Nucleus accumbens (tissue), 56 donors: ENCODE measurements around the gene SUPT20HL2.
A peak's percentile ranks its signal among the peaks of the same experiment; 100 is the strongest.
"Not testable (repeated sequence)": the region's sequence is repeated elsewhere in the genome, so short reads cannot be mapped to it uniquely, and the experiment has no call there.

Source experiments
- DNase-seq, 56 donors: peaks; one replicate each; lab custom pipeline; 2025; lab: John Stamatoyannopoulos, UW

Gene SUPT20HL2

DNA sequence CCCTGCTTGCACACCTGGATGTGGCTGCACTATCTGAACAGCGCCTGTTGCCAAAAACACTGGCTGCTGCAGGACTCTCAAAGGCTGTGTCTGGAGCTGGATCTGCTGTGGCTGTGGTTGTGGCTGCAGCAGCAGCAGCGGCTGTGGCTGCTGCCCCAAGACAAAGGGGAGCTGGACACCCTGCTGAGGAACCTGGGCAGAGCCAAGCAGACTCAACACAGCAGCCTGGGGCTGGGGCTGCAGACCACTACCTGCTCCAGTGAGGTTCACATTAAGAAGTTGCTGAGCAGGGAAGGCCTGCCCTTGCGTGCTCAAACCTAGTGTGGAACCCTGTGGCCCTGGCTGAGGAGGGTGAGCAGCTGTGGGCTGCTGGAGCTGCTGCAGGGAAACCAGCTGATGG lies 3.0 kb downstream of the SUPT20HL2 start:
- peak in 1 of 56 donors; percentile 7 for DNase-seq

DNA sequence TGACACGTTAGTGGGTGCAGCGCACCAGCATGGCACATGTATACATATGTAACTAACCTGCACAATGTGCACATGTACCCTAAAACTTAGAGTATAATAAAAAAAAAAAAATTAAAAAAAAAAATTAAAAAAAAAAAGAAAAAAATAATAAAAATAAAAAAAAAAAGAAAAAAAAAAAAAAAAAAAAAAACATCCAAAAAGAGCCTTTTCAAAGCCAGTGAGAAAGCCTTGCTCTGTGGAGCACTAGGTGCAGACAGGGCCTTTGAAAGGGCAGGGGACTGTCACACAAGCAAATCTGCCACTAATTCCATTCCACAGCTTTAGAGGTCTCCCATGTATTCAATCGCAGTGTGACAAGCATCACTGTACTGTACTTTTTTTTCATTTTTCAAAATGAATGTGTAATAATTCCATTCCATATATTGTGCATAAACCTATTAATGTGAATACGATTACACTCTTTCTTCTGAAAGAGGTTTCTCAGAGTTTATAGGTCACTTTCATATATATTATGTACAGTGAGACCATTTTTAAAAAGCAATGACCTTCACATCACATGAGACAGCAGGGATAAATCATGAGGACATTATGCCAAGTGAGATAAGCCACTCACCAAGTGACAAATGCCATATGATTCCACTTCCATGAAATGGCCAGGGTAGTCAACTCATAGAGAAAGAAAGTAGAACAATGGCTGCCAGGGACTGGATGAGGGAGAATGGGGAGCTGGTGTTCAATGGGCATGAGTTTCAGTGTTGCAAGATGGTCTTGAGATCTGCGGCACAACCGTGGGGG lies 4.1 kb downstream of the SUPT20HL2 start:
- not testable (repeated sequence) for DNase-seq

DNA sequence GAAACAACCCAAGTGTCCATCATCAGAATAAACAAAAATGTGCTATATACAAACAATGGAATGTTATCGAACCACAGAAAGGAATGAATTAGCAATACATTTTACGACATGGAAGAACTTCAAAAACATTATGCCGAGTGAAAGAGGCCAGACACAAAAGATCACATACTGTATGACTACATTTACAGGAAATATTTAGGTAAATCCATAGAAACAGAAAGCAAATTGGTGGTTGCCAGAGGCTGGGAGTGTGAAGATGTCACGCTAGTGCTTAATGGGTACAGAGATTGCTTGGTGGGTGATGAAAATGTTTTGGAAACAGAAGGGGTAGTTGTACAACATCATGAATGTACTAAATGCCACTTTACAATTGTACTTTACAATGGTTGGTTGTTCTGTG lies 5.1 kb downstream of the SUPT20HL2 start:
- DNase-seq: not testable (repeated sequence)

DNA sequence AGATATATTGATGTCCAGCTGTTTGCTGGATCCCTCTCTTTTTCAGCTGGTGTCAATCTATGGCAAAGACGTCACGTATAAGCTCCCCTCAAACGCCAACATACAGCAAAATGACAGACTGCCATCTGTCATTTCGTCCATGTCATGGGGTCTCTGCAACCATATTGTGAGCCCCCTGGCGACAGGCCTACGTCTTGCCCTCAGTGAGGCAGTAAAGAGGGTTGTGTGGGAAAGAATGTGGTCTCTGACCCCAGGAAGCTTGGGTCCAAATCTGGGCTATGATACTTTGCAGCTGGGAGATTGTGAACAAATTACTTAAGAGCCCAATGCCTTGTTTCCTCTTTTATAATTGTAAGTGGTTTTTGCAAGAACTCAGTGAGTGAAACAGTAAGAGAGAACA lies 7.4 kb downstream of the SUPT20HL2 start:
- DNase-seq: no peak

DNA sequence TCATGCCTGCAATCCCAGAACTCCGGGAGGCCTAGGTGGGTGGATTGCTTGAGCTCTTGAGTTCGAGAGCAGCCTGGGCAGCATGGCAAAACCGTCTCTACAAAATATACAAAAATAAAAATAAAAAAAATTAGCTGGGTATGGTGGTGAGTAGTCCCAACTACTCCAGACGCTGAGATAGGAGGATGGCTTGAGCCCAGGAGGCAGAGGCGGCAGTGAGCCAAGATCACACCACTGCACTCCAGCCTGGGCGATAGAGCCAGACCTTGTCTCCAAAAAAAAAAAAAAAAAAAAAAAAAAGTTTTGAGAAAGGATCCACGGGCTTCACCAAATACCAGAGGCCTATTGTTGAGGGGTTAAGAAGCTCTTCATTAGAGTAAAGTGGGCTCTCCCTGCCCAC lies 8.0 kb downstream of the SUPT20HL2 start:
- DNase-seq: no peak

DNA sequence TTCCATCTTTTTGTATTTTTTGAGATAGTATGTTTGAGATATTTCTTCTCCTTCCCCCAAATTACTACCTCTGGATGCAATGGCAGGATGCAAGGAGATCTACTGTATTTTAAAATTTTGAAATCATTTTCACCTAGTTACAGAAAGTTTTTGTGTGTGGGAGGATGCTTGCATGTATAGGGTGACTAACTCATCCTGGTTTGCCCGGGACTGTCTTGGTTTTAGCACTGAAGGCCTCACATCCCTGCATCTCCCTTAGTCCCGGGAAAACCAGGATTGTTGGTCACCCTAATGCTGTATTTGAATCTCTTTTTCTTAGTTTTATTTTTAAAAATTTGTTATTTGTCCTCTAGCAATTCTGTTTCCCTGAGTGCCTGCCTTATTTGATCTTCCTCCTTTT lies 12.1 kb downstream of the SUPT20HL2 start:
- no peak for DNase-seq

DNA sequence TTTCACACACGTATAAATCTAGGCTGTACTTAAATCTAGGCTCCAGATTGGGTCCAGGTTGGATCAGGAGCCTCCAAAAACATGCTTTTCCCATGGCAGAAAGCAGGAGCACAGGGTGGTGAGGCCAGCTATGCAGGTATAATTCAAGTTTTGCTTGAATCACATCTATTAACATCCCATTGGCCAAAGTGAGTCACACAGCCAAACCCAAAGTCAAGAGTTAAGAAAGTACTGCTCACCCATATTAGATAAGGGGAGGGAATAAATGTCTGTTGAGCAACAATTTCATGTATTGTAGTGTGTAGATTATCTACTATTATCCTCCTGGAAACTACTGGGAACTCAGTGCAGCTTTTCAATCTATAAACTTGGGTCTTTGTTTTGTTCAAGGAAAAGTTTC lies 12.8 kb downstream of the SUPT20HL2 start:
- no peak for DNase-seq

DNA sequence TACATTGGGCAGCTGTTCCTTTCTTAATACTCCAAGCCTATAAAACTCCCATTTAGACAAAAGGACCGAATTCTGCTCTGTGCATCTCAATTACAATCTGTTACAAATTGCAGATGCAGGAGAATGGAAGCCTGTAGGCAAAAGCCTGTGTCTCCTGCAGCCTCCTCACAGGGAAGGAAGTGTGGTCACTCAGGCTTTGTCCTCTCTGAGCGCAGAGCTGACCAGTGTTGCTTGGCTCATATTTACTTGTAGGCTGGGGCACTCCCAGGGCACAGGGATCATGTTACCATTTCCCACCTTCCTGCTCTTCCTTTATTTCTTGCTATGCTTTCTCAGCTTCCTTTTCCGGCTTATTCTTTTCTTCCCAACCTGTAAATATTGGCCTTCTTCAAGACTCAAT lies 15.7 kb downstream of the SUPT20HL2 start:
- DNase-seq: no peak

DNA sequence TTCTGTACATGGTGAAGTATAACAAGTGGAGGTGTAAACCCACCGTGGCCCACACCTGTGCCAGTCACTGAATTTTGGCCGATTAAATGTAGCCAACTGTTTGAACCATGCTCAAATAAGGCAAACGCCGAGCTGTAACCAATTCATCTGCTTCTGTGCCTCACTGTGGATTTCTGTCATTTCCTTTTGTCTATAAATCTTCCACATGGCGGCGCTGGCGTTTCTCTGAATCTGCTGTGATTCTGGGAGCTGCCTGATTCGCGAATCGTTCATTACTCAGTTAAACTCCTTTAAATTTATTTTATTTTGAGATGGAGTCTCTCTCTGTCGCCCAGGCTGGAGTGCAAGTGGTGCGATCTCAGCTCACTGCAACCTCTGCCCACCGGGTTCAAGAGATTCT lies 19.2 kb downstream of the SUPT20HL2 start:
- DNase-seq: peak in 6 of 56 donors; percentile 0 to 7 (median 2)

DNA sequence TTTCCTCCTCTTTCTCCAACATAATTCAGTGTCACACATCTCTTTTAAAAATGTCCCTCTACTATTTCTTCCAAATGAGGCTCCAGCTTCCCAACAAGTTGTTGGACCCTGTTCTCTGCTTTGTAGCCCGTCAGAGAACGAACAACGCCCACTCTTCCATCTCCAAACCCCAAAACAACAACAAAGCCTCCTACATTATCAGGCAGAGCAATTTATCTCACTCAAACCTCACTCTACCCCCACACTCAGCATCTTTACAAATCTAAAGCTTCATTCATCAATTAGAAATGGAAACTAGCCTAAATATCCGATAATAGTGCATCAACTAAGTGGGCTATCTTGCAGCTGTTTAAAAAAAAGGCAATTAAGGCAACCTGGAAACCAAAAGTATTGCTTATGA lies 20.5 kb downstream of the SUPT20HL2 start:
- DNase-seq: no peak

DNA sequence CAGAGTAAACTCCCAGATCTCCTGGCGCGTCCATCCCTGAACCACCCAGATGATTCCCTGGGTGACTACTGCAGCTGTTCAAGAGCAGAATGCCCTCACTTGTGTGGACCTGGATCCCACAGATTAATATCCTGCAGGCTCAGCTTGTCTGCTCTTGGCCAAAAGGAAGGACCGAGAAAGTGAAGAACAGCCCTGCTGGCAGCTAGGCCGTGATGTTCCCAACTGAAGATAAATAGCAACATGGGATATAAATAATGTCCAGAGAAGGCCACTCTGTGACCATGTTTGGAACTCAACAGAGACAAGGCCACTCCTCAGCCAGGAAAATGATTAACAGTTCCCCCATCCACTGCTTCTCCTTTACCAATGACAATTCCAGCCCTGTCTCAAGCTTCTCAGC lies 21.5 kb downstream of the SUPT20HL2 start:
- no peak for DNase-seq

DNA sequence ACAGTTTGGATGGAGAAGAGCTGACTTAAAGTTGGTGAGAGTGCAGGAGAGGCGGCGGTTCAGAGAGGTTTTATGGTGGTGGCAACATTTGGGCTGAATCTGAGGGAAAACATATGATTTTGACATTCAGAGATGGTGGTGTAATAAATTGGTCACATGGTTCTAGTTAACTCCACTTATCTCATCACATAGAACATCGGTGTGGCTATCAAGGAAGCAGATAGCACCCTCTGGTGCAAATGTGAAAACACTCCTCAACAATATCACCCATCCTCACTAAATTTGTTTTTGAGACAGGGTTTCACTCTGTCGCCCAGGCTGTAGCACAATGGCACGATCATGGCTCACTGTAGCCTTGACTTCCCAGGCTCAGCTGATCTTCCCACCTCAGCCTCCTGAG lies 28.8 kb downstream of the SUPT20HL2 start:
- DNase-seq: no peak

DNA sequence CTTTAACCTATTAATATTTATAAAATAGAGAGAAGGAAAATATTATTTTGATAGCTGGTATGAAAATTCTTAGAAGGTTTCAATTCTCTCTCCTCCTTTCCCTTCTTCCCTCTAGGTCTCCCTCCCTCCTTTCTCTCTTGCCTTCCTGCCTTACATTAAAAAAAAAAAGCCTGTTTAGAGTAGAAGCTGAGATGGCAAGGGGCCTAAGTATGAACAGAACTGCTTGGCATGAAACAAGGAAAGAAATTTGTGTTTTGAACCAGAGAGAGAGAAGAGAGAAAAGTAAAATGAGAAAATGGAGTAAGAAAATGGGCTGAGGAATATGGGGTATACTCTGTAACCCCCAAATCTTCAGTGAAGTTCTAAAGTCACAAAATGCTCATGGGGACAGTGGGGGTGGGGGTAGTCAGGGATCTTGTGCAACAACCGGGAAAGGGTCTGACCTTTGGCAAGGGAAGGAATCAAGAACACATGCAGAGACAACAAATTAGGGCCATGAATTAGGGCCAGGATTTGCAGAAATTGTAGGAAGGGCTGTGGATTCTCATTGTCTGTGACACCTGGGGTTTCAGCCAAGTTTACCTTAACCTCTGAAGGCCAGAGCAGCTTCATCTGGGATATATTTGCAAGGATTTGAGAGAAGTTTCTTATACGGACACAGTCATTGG lies 30.6 kb downstream of the SUPT20HL2 start:
- no peak for DNase-seq

DNA sequence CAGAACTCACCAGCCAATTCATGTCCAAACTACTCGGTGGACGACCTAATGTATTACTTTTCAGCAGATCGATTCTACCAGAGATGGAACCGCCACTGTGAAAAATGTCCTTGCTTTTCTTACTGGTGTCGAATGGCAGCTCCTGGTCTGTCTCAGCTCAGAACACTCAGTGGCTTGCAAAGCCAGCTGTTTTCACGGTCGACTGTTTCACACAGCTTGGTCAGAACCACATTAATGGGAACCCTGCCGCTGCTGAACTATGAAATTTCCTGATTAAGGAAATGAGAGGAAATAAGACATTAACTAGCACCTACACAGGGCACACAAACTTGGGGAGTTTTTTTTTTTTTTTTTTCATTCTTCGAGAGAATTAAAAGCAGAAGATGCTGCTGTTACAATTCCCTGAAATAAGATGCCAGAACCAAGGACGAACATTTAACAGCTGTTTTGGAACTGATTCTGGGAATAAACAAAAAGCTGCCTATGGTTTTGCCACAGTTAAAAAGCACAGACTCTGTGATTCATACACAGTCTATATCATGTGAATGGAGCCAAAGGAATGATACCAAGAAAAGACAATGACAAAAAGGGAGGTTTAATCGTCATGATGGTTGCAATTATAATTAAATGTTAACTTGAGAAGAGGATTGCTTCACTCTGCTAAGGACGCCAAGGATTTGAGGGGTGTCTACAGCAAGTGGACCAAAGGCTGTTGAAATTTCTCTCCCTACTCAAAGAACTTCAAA lies 31.3 kb downstream of the SUPT20HL2 start:
- DNase-seq: no peak

DNA sequence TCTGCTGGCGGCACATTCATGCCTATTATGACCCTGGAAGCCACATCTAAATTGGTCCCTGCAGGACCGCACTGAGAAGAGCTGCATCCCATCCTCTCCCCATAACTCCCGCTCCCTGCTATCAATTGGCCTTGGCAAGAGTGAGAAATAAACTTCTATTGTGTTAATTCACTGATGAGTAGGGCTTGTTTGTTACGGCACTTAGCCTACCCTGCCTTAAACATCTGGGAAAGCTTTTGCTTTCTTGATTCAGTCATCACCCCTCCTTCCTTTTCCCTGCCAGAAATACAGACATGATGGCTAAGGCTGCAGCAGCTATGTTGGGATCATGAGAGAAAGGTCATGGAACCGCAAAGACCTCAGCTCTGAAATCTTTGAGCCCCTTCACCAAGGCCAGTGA lies 36.5 kb downstream of the SUPT20HL2 start:
- DNase-seq: no peak

DNA sequence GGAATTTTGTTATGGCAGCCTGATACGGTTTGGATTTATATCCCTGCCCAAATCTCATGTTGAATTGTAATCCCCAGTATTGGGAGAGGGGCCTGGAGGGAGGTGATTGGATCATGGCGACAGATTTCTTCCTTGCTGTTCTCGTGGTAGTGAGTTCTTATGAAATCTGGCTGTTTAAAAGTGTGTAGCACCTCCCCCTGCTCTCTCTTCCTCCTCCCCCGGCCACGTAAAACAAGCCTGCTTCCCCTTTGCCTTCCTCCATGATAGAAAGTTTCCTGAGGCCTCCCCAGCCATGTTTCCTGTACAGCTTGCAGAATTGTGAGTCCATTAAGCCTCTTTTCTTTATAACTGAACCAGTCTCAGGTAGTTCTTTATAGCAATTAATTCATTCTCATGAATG lies 37.9 kb downstream of the SUPT20HL2 start:
- no peak for DNase-seq

DNA sequence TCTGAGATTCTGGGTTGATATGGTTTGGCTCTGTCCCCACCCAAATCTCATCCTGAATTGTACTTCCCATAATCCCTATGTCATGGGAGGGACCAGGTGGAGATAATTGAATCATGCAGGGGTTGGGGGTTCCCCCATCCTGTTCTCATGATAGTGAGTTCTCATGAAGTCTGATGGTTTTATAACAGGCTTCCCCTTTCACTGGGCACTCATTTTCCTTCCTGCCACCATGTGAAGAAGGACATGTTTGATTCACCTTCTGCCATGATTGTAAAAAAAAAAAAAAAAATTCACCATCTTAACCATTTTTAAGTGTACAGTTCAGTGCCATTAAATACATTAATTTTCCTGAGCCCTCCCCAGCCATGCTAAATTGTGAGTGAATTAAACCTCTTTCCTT lies 42.6 kb downstream of the SUPT20HL2 start:
- DNase-seq: no peak

DNA sequence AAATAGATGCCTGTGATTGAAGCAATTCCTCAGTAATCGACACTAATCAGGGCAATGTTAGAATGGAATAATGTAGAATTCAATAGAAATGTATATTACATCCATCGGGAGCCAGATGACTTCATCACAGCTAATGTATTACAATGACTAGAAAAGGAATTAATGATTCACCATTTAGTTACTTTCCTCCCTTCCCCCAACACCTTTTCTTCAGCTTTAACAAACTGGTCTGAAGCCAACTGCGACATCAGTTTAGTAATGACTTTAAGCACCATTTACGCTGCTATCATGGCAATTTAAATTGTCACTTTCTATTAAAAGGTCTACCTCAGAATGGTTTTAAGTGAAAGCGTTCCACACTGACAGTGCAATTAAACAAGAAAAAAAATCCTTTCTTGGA lies 45.1 kb downstream of the SUPT20HL2 start:
- no peak for DNase-seq

DNA sequence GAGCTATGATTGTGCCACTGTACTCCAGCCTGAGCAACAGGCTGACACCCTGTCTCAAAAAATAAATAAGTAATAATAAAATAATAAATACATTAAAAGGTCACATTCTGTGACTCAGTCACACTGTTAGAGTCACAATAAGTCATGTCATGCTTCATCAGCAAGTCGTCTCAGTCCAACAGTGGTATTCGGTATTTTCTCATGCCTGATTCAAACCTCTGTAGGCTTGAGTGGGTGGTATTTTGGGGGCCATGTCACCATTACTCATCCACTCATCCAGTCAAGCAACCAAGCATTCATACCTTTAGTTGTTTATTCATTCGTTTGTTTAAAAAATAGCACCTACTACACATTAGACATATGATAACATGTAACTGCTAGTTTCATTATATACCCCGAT lies 46.9 kb downstream of the SUPT20HL2 start:
- no peak for DNase-seq

DNA sequence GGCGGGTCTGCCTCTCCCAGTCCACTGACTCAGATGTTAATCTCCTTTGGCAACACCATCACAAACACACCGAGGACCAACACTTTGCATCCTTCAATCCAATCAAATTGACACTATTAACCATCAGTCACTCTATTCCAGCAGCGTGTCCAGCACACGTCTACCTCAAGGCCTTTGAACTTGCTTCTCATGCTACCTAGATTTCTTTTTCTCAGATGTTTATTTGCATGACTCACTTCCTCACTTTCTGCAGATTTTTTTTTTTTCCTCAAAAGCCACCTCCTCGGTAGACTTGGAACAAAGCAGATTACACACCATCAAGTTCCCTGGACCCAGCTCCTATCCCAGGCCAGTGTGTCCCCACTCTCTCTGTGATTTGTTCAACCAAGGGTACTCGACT lies 49.5 kb downstream of the SUPT20HL2 start:
- DNase-seq: no peak

DNA sequence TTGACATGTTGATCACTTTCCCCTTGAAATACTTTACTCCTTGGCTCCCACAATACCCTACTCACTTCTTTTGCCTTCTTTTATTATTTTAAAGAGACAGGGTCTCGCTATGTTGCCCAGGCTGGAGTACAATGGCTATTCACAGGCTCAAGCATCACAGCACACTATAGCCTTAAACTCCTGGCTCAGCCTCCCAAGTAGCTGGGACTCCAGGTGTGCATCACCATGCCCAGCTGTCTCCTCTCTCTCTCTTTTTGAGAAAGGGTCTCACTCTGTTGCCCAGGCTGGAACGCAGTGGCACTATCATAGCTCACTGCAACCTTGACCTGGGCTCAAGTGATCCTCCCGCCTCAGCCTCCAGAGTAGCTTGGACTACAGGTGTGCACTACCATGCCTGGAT lies 51.6 kb downstream of the SUPT20HL2 start:
- DNase-seq: no peak
